HepG2 (cell line): ENCODE results near the gene L3MBTL4. TPM values are rescaled to one million over a fixed set of nuclear protein-coding genes. Genes with fewer than 3 reads are reported as not detected.

Experiments
- ATAC-seq: fragments of 200-7000 bp; cut with Tn5 transposase; 3 replicates; pipeline ENCODE4 v1.9.1; 2020; ENCODE audit warnings: mild to moderate bottlenecking, moderate library complexity
- BruUV-seq: library from RNA; stranded (reverse); fragments of 400-500 nt; replicated peaks from 2 replicates; lab custom pipeline; 2021; lab: Mats Ljungman, UMichigan
- CTCF ChIA-PET: fragments of 300-600 bp; formaldehyde crosslinking; extraction: SDS; loops from one replicate; lab custom pipeline; 2021; ENCODE audit warnings: low total read pairs, inconsistent platforms, low intra/inter-chr PET ratio; lab: Yijun Ruan, JAX
- POLR2A ChIA-PET: fragments of 350-600 bp; sonication (Branson Sonifier 250); formaldehyde crosslinking; loops from one replicate; lab custom pipeline; 2020; ENCODE audit warnings: antibody characterized with exemption, inconsistent platforms; lab: Yijun Ruan, JAX
- DNase-seq: peaks from one replicate; pipeline ENCODE4 v3.0.0-alpha.2; 2015; ENCODE audit warnings: low spot score
- FAIRE-seq: peaks from 3 replicates; lab custom pipeline; 2011; peaks lifted over from hg19 to GRCh38; lab: Jason Lieb, UNC
- H2AFZ ChIP-seq: one replicate; pipeline ENCODE4 v1.6.1; 2011; ENCODE audit warnings: low read length, inconsistent platforms
- H3K27ac ChIP-seq: fragments of 300-600 bp; 3 replicates; pipeline ENCODE4 v1.8.0; 2011; ENCODE audit warnings: mixed run types, mild to moderate bottlenecking, mixed read lengths, low read length, inconsistent platforms; ENCODE audit not compliant: insufficient read depth; ENCODE audit errors: extremely low read length
- H3K27me3 ChIP-seq, 2 experiments: fragments of 200-600 bp in 1 of 2; 2 replicates in 1 of 2; 3 replicates in 1 of 2; pipeline versions ENCODE4 v1.6.0 to v1.8.0; 2011; ENCODE audit warnings: low read length in 2 of 2, mild to moderate bottlenecking in 2 of 2, moderate library complexity in 2 of 2, inconsistent platforms in 1 of 2; ENCODE audit not compliant: insufficient read depth in 2 of 2, control insufficient read depth in 1 of 2
- H3K36me3 ChIP-seq, 2 experiments: fragments of 200-600 bp in 1 of 2; replicated peaks in 1 of 2; 2 replicates in 1 of 2; 3 replicates in 1 of 2; pipeline versions ENCODE4 v1.5.1 to v1.8.0; 2011; ENCODE audit warnings: low read length in 2 of 2, inconsistent platforms in 1 of 2; ENCODE audit not compliant: insufficient read depth in 2 of 2, control insufficient read depth in 1 of 2
- H3K4me1 ChIP-seq: 2 replicates; pipeline ENCODE4 v1.5.1; 2012; ENCODE audit warnings: low read length, inconsistent platforms; ENCODE audit not compliant: insufficient read depth
- H3K4me2 ChIP-seq: 2 replicates; pipeline ENCODE4 v1.6.0; 2011; ENCODE audit warnings: low read depth, low read length, inconsistent platforms
- H3K4me3 ChIP-seq, 3 experiments: fragments of 200-600 bp in 1 of 3; sonication (generic), shearing (Covaris generic) in 1 of 3; replicated peaks in 1 of 3; 2 replicates each; pipeline ENCODE4 v1.5.1; 2011 to 2016; ENCODE audit warnings: low read length in 3 of 3, inconsistent platforms in 2 of 3, low read depth in 2 of 3, mild to moderate bottlenecking in 2 of 3, control low read depth in 1 of 3, mixed read lengths in 1 of 3; ENCODE audit not compliant: insufficient read depth in 1 of 3
- H3K79me2 ChIP-seq: one replicate; pipeline ENCODE4 v1.6.1; 2011; ENCODE audit warnings: low read length, inconsistent platforms; ENCODE audit not compliant: insufficient read depth
- H3K9ac ChIP-seq: 2 replicates; pipeline ENCODE4 v1.6.0; 2011; ENCODE audit warnings: mild to moderate bottlenecking, low read depth, low read length, inconsistent platforms; ENCODE audit not compliant: insufficient read depth
- H3K9me3 ChIP-seq: 2 replicates; pipeline ENCODE4 v1.5.1; 2012; ENCODE audit warnings: mild to moderate bottlenecking, low read length
- H4K20me1 ChIP-seq: 2 replicates; pipeline ENCODE4 v1.6.0; 2011; ENCODE audit warnings: inconsistent platforms, mild to moderate bottlenecking, low read length, moderate library complexity; ENCODE audit not compliant: insufficient read depth
- ARID3A ChIP-seq: IDR thresholded peaks from 2 replicates; pipeline ENCODE4 v1.6.1; 2012; ENCODE audit warnings: low read depth, low read length, improper control_type of control experiment
- FOXP1 ChIP-seq, 2 experiments: fragments of 450-650 bp in 1 of 2; IDR thresholded peaks; 2 replicates each; pipeline ENCODE4 v1.6.1; 2017 to 2018; ENCODE audit warnings: antibody characterized with exemption in 1 of 2
- HNF4A ChIP-seq: sonication (generic); formaldehyde crosslinking; IDR thresholded peaks from 2 replicates; pipeline ENCODE4 v1.4.0; 2020; ENCODE audit warnings: missing genetic modification reagents
- HNF4G ChIP-seq, 2 experiments: sonication (generic) in 1 of 2; formaldehyde crosslinking in 1 of 2; IDR thresholded peaks; 2 replicates each; pipeline versions ENCODE4 v1.4.0 to v1.6.1; 2011 to 2020; ENCODE audit warnings: borderline replicate concordance in 2 of 2, low read depth in 2 of 2, mild to moderate bottlenecking in 2 of 2, low read length in 1 of 2, missing genetic modification reagents in 1 of 2, moderate library complexity in 1 of 2
- HNRNPUL1 ChIP-seq: fragments of 200-400 bp; formaldehyde crosslinking; IDR thresholded peaks from 2 replicates; pipeline ENCODE4 v1.6.1; 2017; ENCODE audit warnings: low read depth, mild to moderate bottlenecking, low read length, moderate library complexity
- IRF2 ChIP-seq: IDR thresholded peaks from 2 replicates; pipeline ENCODE4 v1.6.1; 2018; ENCODE audit warnings: missing genetic modification reagents, missing compliant biosample characterization
- ISL2 ChIP-seq: sonication (generic); formaldehyde crosslinking; IDR thresholded peaks from 2 replicates; pipeline ENCODE4 v1.5.0; 2020; ENCODE audit warnings: missing genetic modification reagents
- NCOR1 ChIP-seq: fragments of 200-600 bp; sonication (generic); IDR thresholded peaks from 2 replicates; pipeline ENCODE4 v1.7.0; 2017; ENCODE audit warnings: antibody characterized with exemption, low read length, borderline replicate concordance
- PAXIP1 ChIP-seq: sonication (generic); formaldehyde crosslinking; conservative IDR thresholded peaks from 2 replicates; pipeline ENCODE4 v1.4.0; 2020; ENCODE audit warnings: mild to moderate bottlenecking, missing genetic modification reagents, moderate library complexity
- RXRA ChIP-seq: sonication (generic); formaldehyde crosslinking; IDR thresholded peaks from 2 replicates; pipeline ENCODE4 v1.5.1; 2020; ENCODE audit warnings: missing genetic modification reagents
- SOX13 ChIP-seq, 3 experiments: fragments of 450-650 bp in 1 of 3; sonication (generic) in 1 of 3; formaldehyde crosslinking in 1 of 3; IDR thresholded peaks in 2 of 3; conservative IDR thresholded peaks in 1 of 3; 2 replicates each; pipeline versions ENCODE4 v1.5.0 to v1.6.1; 2016 to 2020; ENCODE audit warnings: antibody characterized with exemption in 1 of 3, mild to moderate bottlenecking in 1 of 3, missing compliant biosample characterization in 1 of 3, missing genetic modification reagents in 1 of 3, moderate library complexity in 1 of 3
- TRAFD1 ChIP-seq: sonication (generic); formaldehyde crosslinking; IDR thresholded peaks from 2 replicates; pipeline ENCODE4 v1.5.1; 2020; ENCODE audit warnings: missing genetic modification reagents, mild to moderate bottlenecking, borderline replicate concordance
- ZNF44 ChIP-seq: sonication (generic); formaldehyde crosslinking; IDR thresholded peaks from 2 replicates; pipeline ENCODE4 v1.5.1; 2020; ENCODE audit warnings: mild to moderate bottlenecking, missing genetic modification reagents
- ZNF639 ChIP-seq: conservative IDR thresholded peaks from 2 replicates; pipeline ENCODE4 v1.6.1; 2018; ENCODE audit warnings: missing genetic modification reagents
- ZNF703 ChIP-seq: sonication (generic); formaldehyde crosslinking; IDR thresholded peaks from 2 replicates; pipeline ENCODE4 v1.5.1; 2020; ENCODE audit warnings: missing genetic modification reagents, mild to moderate bottlenecking, moderate library complexity, borderline replicate concordance
- WGBS: methylation state at CpG from one replicate; pipeline ENCODE4 v1.1.6; 2017; ENCODE audit warnings: low lambda C conversion rate; 5-methylcytosine and 5-hydroxymethylcytosine counted together
- in situ Hi-C: cut with HindIII; loops from 2 replicates; pipeline ENCODE4 v1.10.0; 2017; ENCODE audit warnings: low pct_unique_long_range_greater_than_20kb; ENCODE audit not compliant: extremely low pct_ligation_motif_present
- intact Hi-C: fragments of 100-400 bp; cut with micrococcal nuclease; formaldehyde crosslinking; loops from one replicate; pipeline ENCODE4 v1.10.0; 2022; ENCODE audit not compliant: unreplicated experiment
- polyA plus RNA-seq, 8 experiments: library from polyadenylated mRNA; depleted of rRNA in 3 of 8; stranded (reverse) in 7 of 8; unstranded in 1 of 8; fragments of >200 nt; fragmentation: Illumina TruSeq in 4 of 8; extraction: Trizol in 4 of 8; gene quantifications; 2 replicates each; pipeline versions ENCODE4 v1.2.1 to v1.2.3, GENCODE V29; 2011 to 2016; ENCODE audit warnings: low read depth in 4 of 8, missing spikeins in 1 of 8, mixed read lengths in 1 of 8; ENCODE audit not compliant: insufficient read depth in 1 of 8
- total RNA-seq, 5 experiments: library from RNA; depleted of rRNA; stranded (reverse); fragments of >200 nt; fragmentation: Illumina TruSeq; extraction: Trizol; gene quantifications; 2 replicates each; pipeline ENCODE4 v1.2.3, GENCODE V29; 2016; ENCODE audit warnings: low read depth in 1 of 5

L3MBTL4 gene
- total and polyA plus RNA-seq, 2 of the 13 experiments (the other 11 are each of a cell fraction or from before 2014, with no cell fraction given): 10.8 to 13.3 TPM

GRCh38 chr18:6281874-6282273 lies 132.8 kb downstream of the L3MBTL4 start:
- Histone ChIP-seq H4K20me1 (no peaks in the 10 kb centered on the region), H3K9me3 (no peaks in the 10 kb centered on the region), H3K79me2 (no peaks in the 10 kb centered on the region), H3K9ac (no peak overlapping the region), H3K4me2 (peak overlapping the region; percentile 14; the same call in 1 of the 2 replicates), H3K4me1 (peaks cover 18% of the 10 kb centered on the region), H3K27ac (peak overlapping the region; percentile 20), H3K36me3 (peaks cover 2 to 19% of the 10 kb centered on the region in 2 experiments; a peak in 4 of 5 replicates), H3K4me3 (no peak overlapping the region), H2AFZ (no peak overlapping the region), H3K27me3 (no peaks in the 10 kb centered on the region)
- peak; percentile 81 for FAIRE-seq
- in situ Hi-C loops: no loop called here
- ATAC-seq: peak; percentile 97
- WGBS: 23% methylated on average over 4 of the region's 4 CpGs
- ChIA-PET POLR2A (no interaction called here), CTCF (no interaction called here)
- no TSS peak for BruUV-seq
- intact Hi-C loops: loop anchor here (1.0 to 5.0 kb wide), 2 partner anchors 130 to 200 kb away; partner anchors contain the start of gene L3MBTL4
- DNase-seq: peak; percentile 85
- TF ChIP-seq ZNF703 (CRISPR knock-in tag) (no peak), ZNF44 (no peak), HNF4G (IDR thresholded peaks at IDR 0.05; ENCODE audit: borderline replicate concordance, low read depth, low read length) (peak; percentile 49), HNF4G (CRISPR knock-in tag; IDR thresholded peaks at IDR 0.05; ENCODE audit: borderline replicate concordance, low read depth) (no peak), SOX13 (IDR thresholded peaks at IDR 0.05) (no peak), SOX13 (CRISPR knock-in tag; conservative IDR thresholded peaks at IDR 0.05 in 1 of 2, IDR thresholded peaks at IDR 0.05 in 1 of 2) (peak in 1 of 2 experiments; percentile 72; a peak in 2 of 4 replicates), IRF2 (CRISPR knock-in tag) (no peak), HNF4A (CRISPR knock-in tag) (peak; percentile 59), TRAFD1 (CRISPR knock-in tag) (no peak), PAXIP1 (CRISPR knock-in tag) (peak; percentile 71), RXRA (CRISPR knock-in tag) (no peak), ARID3A (peak; percentile 88), FOXP1 (IDR thresholded peaks at IDR 0.05) (no peak), FOXP1 (CRISPR knock-in tag; IDR thresholded peaks at IDR 0.05) (peak; percentile 45), HNRNPUL1 (no peak), NCOR1 (peak; percentile 21; the same call in 1 of the 2 replicates), ZNF639 (CRISPR knock-in tag) (no peak), ISL2 (peak; percentile 49; the same call in 1 of the 2 replicates)
